Right atrium auricular region (tissue), 2 donors: ENCODE results near the gene SPIRE1. TPM values are rescaled to one million over a fixed set of nuclear protein-coding genes. Genes with fewer than 3 reads are reported as not detected.

ENCODE experiments used
- DNase-seq: peaks from one replicate; pipeline ENCODE4 v3.0.0-alpha.2; 2019; ENCODE audit warnings: low spot score
- H3K27ac ChIP-seq, 2 donors: fragments of 200-600 bp; sonication (generic); 1 replicate in 1 of 2; 2 replicates in 1 of 2; pipeline ENCODE4 v1.5.1; 2016 to 2019
- H3K27me3 ChIP-seq, 2 donors: fragments of 200-600 bp; sonication (generic); one replicate each; pipeline versions ENCODE4 v1.5.1 to v1.6.0; 2017 to 2019
- H3K36me3 ChIP-seq: fragments of 200-600 bp; sonication (generic); one replicate; pipeline ENCODE4 v1.5.1; 2016
- H3K4me1 ChIP-seq, 2 donors: fragments of 200-600 bp; sonication (generic); one replicate each; pipeline versions ENCODE4 v1.5.1 to v1.6.0; 2017 to 2019
- H3K4me3 ChIP-seq, 2 donors: fragments of 200-600 bp; sonication (generic); 1 replicate in 1 of 2; 2 replicates in 1 of 2; pipeline ENCODE4 v1.5.1; 2017 to 2019; ENCODE audit warnings: mild to moderate bottlenecking in 1 of 2, moderate library complexity in 1 of 2
- H3K9me3 ChIP-seq, 2 donors: fragments of 200-600 bp; sonication (generic); one replicate each; pipeline ENCODE4 v1.5.1; 2019
- total RNA-seq, 2 donors: library from RNA; depleted of rRNA; stranded (reverse); fragments of >200 nt; gene quantifications; one replicate each; pipeline ENCODE4 v1.1.0, GENCODE V29; 2016
- TF ChIP-seq, protein P1 (sequence below), 2 donors: fragments of 200-600 bp; sonication (generic); IDR thresholded peaks; one replicate each; pipeline ENCODE4 v1.5.1; 2019; ENCODE audit warnings: antibody characterized with exemption in 2 of 2

The SPIRE1 gene
- total RNA-seq, 2 donors from 2014 or later: 34.7 to 42.9 TPM

DNA sequence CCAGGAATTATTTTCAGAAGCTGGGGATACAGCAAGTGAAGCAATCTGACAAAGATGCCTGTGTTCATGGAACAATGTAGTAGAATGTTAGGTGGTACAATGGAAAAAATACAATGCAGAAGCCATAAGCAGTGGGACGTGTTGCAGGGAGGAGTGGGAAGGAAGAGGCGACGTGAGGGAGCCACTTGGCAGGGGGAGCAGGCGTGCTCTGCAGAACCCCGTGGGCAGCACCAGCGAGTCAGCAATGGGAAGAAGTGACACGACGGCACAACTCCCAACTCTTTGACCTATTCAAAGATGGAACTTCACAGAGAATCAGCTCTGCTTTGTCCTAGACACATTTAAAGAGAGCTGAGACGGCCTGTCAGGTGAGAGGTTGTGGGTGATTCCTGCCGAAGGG lies 219.7 kb downstream of the SPIRE1 start:
- Histone ChIP-seq H3K4me3 (no peak overlapping the region), H3K27me3 (no peaks in the 10 kb centered on the region), H3K9me3 (peaks cover 0 to 2% of the 10 kb centered on the region in 2 donors), H3K4me1 (no peaks in the 10 kb centered on the region), H3K36me3 (no peaks in the 10 kb centered on the region), H3K27ac (no peak overlapping the region)
- TF ChIP-seq, protein P1, sequence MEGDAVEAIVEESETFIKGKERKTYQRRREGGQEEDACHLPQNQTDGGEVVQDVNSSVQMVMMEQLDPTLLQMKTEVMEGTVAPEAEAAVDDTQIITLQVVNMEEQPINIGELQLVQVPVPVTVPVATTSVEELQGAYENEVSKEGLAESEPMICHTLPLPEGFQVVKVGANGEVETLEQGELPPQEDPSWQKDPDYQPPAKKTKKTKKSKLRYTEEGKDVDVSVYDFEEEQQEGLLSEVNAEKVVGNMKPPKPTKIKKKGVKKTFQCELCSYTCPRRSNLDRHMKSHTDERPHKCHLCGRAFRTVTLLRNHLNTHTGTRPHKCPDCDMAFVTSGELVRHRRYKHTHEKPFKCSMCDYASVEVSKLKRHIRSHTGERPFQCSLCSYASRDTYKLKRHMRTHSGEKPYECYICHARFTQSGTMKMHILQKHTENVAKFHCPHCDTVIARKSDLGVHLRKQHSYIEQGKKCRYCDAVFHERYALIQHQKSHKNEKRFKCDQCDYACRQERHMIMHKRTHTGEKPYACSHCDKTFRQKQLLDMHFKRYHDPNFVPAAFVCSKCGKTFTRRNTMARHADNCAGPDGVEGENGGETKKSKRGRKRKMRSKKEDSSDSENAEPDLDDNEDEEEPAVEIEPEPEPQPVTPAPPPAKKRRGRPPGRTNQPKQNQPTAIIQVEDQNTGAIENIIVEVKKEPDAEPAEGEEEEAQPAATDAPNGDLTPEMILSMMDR (IDR thresholded peaks at IDR 0.05): no peak
- no peak for DNase-seq

DNA sequence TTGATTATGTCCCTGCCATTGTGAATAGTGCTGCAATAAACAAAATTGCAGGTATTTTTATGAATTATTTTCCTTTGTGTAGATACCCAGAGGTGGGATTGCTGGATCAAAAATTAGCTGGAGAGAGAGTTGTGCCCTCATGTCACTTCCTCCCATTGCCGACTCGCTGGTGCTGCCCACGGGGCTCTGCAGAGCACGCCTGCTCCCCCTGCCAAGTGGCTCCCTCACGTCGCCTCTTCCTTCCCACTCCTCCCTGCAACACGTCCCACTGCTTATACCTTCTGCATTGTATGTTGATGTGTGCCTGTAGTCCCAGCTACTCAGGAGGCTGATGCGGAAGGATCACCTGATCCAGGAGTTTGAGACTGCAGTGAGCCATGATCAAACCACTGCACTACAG lies 222.0 kb downstream of the SPIRE1 start:
- H3K4me1 ChIP-seq: no peaks in the 10 kb centered on the region
- no peaks in the 10 kb centered on the region for H3K27me3 ChIP-seq
- no peak for DNase-seq
- TF ChIP-seq, protein P1 (IDR thresholded peaks at IDR 0.05): no peak
- H3K27ac ChIP-seq: no peak overlapping the region
- no peaks in the 10 kb centered on the region for H3K9me3 ChIP-seq
- H3K36me3 ChIP-seq: peaks cover 14% of the 10 kb centered on the region
- no peak overlapping the region for H3K4me3 ChIP-seq

DNA sequence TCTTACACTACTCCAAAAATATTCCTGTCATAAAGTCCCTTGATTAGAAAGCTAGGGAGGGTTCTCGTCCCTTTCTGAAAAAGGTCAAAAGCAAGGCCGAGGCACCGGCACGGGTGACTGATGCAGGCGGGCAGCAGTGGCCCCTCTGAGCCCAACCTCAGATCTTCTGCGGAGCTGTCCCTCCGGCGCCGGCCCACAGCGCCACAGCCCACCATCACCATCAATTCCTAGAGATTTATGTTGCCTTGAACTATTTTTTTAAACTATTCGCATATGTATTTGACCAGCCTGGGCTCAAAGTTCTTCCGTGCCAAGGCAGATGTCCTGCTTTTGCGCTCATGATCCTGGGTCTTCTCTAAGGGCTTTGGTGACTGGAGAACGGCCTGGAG lies 223.4 kb downstream of the SPIRE1 start:
- Histone ChIP-seq H3K27me3 (no peaks in the 10 kb centered on the region), H3K36me3 (peaks cover 14% of the 10 kb centered on the region)
- TF ChIP-seq, protein P1 (IDR thresholded peaks at IDR 0.05): no peak

DNA sequence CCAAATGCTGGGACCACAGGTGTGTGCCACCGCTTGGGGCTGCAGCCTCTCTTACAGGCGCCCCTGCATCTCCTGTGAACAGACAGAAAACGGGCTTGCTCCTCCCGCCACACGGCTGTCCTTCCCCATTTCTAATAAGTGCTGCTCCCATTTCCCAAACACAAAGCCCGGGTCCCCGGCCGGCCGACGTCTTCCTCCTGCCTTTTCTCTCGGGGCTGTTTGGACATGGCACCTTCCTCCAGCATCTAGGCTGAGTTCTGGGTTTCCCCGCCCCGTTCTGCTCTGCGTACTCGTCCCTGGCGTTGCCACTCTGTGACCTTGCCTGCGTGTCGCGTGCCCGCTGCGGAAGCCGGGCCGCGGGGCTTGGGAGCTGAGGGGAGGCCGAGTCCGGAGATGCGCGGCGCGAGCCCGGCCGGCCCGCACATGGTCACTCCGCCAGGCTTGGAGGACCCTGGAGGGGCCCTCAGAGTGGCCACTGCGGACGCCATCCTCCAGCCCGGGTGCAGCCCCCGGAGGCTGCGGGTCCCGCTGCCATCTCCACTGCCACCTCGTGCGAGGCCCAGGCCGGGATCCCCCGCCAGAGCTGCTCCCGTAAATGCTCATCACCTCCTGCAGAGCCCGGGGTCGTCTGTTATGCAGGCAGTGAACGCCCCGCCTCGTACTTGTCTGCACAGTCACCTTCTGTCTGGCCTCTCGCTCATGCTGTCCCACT lies 223.9 kb downstream of the SPIRE1 start:
- no peaks in the 10 kb centered on the region for H3K9me3 ChIP-seq
- no peak overlapping the region for H3K4me3 ChIP-seq
- H3K27me3 ChIP-seq: no peaks in the 10 kb centered on the region
- peaks cover 14% of the 10 kb centered on the region for H3K36me3 ChIP-seq
- no peak for DNase-seq
- TF ChIP-seq, protein P1 (IDR thresholded peaks at IDR 0.05): no peak
- no peaks in the 10 kb centered on the region for H3K4me1 ChIP-seq
- H3K27ac ChIP-seq: no peak overlapping the region

More for the DNA sequence above, 223.4 kb downstream of the SPIRE1 start:
- DNase-seq: no peak
- H3K4me1 ChIP-seq: no peaks in the 10 kb centered on the region
- no peak overlapping the region for H3K27ac ChIP-seq
- H3K9me3 ChIP-seq: no peaks in the 10 kb centered on the region
- H3K4me3 ChIP-seq: no peak overlapping the region

DNA sequence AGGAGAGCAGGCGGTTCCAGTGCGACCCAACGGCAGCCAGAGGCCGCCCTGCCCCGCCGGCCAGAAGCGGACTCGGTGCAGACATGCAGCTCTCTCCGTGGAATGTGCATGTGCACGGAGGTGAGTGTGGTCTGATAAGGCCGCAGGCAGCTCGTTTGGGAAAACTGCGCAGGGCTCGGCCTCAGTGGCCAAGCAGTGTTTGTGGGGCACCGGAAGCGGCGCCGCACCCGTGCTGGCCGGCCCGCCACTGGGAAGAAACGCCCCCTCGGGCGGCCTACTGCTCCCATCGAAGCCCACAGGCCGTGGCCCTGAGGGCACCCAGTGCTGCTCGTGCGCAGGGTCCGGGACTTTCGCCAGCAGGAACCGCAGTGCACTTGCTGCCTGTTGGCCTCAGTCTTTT lies 225.0 kb downstream of the SPIRE1 start:
- H3K27me3 ChIP-seq: no peaks in the 10 kb centered on the region
- H3K36me3 ChIP-seq: peaks cover 14% of the 10 kb centered on the region
- no peak overlapping the region for H3K4me3 ChIP-seq
- TF ChIP-seq, protein P1 (IDR thresholded peaks at IDR 0.05): no peak
- no peak for DNase-seq
- no peak overlapping the region for H3K27ac ChIP-seq
- no peaks in the 10 kb centered on the region for H3K4me1 ChIP-seq
- no peaks in the 10 kb centered on the region for H3K9me3 ChIP-seq

DNA sequence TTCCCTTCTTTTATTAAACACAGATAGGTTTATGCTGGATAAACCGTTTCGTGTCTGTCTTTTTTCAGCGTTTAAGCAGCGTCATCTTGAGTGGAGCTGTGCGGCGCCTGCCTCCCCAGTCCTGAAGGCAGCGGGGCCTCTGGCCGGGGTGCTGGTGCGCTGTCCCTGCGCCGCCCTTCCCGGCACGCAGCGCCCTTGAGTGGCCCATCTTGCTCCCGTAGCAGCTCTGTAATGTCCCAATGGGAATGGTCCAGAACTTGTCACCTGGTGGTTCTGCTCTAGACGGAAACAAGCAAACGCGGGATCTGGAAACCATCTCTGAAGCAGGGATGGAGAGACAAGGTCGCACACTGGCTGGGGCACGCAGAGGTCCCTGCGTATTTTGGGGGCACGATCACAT lies 225.7 kb downstream of the SPIRE1 start:
- H3K27ac ChIP-seq: no peak overlapping the region
- no peaks in the 10 kb centered on the region for H3K4me1 ChIP-seq
- no peak overlapping the region for H3K4me3 ChIP-seq
- H3K36me3 ChIP-seq: peaks cover 14% of the 10 kb centered on the region
- no peaks in the 10 kb centered on the region for H3K9me3 ChIP-seq
- no peak for DNase-seq
- TF ChIP-seq, protein P1 (IDR thresholded peaks at IDR 0.05): no peak
- no peaks in the 10 kb centered on the region for H3K27me3 ChIP-seq
